HuH-7 (cell line): ENCODE measurements around the gene CAMK2D.

Source experiments
- DNase-seq: peaks from one replicate; pipeline ENCODE4 v3.0.0; 2011; ENCODE audit warnings: low spot score

Gene CAMK2D

DNA sequence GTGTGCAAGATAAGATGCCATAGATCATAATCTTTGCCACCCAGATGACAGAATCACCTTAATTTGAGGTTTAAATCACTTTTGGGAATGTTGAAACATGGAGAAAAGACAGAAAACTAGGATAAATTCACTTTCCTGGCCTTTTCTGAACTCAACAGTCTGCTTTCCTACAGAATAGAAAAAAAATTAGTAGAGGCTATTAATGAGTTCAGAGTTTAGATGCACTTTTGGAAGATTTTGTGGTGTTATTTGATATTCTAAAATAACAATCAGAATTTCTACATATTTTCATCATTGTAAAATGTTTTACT is 195.9 kb downstream of the CAMK2D start:
- DNase-seq = no peak

DNA sequence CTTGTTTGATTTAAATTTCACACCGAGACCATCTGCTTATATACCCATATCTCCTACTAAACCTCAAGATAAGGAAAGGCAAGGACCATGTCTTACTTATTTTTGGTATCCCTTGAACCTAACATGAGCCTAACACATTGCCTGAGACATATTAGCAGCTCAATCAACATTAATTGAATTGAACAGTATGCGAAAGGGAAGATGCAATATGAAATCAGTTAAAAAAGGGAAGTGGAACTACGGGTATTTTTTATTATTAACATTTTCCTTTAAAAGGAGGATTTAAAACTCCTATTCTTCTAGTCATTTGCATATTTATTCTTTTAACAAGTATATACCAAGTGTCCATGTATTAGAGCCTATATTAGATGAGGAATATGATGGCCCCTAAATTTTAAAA is 197.0 kb downstream of the CAMK2D start:
- no peak for DNase-seq

DNA sequence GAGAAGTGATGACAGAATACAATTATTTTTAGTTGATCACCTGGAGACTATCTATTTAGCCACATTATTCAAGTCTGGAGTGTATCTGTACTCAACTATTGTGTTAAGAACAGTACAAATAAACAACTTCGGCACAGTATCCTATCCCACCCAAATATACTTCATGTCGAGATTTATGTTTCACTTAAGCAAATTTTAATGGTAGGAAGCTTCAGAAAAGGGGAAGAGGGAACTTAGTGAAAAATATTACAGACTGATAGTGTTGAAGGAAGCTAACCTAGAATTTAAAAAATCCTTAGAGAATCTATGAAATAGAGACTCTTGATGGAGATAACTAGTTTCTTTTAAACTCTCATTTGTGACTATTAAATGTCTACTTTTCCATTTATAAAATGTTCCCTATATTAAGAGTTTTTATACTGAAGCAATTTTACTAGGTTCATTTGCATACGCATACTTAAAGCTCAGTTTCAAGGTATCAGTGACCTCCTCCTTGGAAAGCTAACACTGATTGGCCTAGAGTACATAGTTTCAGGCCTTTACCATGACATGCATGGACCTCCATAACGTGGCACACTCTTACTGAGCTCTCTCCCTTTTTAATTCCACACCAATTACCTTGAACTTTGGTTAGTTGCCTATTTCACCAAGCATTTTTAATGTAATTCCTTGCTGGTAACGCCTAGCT is 197.7 kb downstream of the CAMK2D start:
- no peak for DNase-seq

DNA sequence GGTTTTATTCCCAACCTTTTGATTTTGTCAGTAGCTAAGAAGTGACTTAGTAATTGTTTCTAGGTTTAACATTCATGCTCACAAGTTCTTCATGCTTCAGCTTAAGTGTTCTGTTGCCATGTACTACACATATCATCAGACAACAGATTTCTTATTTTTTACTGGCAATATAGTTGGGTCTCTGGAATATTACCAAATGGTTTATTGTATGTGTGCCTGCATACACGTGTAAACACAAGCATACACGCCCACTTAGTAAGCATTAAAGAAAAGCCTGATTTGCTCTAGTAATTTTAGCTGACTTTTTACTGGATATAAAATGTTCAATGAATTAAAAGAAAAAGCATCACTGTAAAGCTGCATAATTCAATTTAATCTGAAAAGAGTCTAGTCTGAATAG is 199.8 kb downstream of the CAMK2D start:
- no peak for DNase-seq

DNA sequence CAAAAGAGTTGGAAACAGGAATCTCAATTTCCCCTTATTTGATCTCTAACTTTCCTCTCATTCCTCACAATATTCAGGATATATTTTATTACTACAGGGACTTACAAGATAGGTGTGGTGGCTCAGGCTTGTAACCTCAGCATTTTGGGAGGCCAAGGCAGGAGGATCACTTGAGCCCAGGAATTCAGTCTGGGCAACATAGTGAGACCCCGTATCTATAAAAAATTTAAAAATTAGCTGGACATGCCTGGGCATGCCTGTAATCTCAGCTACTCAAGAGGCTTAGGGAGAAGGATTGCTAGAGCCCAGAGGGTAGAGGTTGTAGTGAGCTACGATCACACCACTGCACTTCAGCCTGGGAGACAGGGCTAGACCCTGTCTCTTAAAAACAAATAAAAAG is 200.4 kb downstream of the CAMK2D start:
- DNase-seq = no peak

DNA sequence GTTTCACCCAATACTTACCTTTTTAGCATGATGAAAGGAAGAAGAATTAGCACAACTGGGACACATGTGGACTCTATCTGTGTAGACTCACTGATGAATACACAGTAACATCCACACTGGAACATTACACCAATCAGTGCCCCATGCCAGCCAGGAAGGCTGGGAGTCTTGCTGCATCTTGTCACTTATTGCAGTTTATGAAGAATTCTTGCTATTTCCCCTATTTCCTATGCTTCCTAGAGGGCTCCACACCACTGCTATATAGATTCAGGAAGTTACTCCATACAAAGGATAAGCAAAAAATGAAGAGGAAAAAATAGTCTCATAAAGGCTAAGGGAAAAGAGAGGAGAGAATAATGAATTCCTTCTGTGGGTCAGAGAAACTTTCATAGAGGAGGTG is 201.0 kb downstream of the CAMK2D start:
- no peak for DNase-seq

DNA sequence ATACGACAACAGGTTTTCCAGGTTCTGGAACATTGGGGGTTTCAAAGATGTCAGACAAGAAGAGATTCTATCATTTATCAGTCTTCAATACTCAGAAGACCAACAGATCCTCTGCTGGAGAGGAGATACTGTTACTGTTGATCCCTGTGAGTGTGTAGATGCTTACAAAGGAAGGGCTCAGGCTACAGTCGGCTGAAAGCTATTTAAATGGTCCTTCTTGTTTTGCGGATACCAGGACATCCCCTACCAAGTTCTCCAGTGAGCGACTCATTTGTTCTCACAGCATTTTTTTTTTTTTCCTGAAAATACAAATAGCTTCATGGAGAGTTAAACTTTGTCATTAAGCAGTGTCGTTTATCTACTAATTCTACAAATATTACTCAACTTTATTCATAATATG is 201.6 kb downstream of the CAMK2D start:
- DNase-seq = no peak

DNA sequence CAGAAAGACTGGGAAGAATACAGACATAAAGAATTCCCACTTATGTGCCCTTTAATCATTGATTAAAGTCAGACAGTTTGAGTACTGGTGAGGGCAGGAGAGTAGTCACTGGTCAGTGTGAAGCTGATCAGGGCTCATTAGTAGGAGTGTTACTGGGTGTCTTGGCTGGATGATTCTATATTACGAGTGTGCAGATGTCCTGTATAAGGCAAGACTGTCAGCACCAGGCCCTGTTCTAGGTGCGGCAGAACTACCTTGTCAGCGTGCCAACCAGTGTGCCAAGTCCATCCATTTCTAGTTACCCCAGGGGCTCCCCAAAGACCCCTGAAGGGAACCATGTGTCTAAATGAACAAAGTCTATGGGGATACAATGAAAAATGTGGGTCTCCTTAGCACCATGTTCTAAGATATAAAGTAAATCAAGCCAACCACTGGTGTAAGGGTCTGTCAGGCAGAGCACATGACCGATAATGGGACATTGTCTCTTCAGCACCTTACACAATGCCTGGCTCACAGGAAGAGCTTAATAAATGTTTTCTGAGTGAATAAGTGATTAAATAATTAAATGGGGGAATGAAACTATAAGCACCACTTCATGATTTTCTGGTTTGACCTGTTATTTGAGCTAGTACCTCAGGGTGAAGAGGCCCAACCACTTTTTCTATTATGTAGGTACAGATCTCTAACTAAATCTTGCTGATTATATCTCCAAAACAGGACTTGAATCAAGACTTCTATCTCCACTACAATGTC is 205.0 kb downstream of the CAMK2D start:
- DNase-seq = no peak

DNA sequence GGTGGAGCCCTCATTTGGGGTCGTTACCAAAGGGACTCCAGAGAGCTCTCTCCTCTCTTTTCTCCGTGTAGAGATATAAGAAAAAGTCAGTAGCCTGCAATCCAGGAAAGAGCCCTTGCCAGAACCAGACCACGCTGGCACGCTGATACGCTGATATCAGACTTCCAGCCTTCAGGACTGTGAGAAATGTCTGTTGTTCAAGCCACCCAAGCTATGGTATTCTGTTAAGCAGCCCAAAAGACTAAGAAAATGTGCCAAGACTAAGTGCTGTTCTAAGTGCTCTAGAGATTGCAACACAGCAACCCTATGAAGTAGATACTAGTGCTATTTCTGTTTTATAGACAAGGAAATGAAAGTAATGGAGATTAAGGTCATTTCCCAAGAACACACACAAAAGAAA is 205.7 kb downstream of the CAMK2D start:
- no peak for DNase-seq

DNA sequence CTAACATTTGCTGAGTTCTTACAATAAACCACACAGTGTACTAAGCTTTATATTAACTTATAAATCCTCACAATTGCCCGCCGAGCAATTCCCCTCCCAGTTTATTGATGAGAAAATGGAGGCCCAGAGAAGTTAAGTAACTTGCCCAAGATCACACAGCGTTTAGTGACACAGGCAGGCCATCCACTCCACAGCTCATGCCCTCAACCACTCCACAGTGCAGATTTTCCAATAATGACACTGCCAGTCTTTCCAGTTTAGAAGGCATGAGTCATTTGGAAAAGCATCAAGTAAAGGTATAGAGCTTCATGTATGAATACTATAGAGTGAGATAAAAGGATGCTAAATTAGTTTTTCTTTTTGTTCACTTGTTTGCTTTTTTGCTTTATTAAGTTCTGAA is 208.5 kb downstream of the CAMK2D start:
- DNase-seq = no peak

DNA sequence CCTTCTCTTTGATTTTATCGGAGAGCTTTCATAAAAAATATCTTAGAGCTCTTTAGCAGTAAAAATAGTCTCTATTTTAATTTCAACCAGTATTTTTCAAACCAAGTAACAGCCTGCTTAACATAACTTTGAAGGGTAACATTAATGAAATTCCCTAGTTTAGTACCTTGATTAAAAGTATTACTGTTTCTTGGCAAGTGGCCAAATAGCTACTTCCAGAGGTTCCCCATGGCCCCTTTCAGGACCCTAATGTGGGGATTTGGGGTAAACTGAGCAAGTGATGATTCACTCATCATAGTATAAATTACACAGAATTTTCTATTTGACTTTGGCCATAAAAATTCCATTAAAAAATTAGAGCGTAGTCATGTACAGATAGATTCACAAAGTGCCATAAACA is 211.0 kb downstream of the CAMK2D start:
- no peak for DNase-seq

DNA sequence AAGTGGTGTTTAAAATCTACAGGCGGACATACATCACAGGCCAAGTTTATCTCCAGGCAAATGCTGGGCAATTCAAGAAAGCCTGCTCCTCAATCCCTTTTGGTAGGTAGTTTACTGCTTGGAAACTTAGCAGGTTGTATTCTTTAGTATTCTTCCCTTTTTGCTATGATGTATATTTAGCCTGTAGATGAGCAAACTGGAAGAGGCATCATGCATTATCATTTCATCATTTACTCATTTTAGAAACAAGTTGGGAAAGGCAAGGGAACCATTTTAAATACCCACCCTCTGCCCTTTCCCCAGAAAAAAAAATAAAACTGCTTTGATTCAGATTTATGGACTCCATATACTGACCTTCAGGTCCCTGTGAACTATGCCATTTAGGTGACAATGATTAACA is 213.2 kb downstream of the CAMK2D start:
- no peak for DNase-seq

DNA sequence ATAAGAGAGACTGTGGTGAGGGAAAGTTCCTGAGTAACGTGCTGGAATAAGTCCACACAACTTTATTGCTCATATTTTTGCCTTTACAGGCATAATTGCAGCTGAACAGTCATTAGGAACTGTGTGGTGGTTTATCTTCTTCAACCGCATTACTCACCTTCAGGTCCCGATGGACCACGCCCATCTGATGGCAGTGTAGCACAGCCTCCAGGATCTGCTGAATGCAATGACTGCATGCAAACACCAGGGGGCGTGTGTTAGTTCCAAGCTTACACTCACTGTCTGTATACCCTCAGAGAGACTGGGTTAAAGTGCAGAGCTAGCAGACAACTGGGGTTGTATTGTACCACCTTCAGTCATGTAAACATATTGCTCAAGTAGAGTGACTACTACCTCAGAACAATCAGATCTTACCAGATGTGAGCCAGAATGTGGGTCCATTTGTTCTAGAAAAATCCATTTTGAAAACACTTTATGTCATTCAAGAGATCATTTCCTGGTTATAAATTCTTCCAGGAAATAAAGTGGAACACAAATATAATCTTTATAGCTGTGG is 214.0 kb downstream of the CAMK2D start:
- DNase-seq = peak; percentile 51

DNA sequence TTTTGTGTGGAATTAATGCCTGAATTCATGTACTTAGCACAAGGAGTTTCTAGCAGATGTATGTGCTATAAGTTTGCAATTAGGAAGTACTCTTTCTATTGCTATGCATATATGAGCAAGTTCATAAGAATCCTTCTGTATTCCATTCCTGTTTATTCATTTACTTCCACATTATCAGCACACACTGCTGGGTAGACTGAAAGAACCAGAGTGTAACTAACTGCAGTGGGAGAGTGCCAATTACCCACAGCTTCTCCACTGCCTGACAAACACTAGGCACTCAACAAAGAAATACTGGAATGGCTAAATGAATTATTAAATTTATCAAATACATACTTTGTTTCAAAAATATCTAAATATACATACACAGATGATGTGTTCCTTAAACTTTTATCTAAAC is 219.6 kb downstream of the CAMK2D start:
- no peak for DNase-seq

DNA sequence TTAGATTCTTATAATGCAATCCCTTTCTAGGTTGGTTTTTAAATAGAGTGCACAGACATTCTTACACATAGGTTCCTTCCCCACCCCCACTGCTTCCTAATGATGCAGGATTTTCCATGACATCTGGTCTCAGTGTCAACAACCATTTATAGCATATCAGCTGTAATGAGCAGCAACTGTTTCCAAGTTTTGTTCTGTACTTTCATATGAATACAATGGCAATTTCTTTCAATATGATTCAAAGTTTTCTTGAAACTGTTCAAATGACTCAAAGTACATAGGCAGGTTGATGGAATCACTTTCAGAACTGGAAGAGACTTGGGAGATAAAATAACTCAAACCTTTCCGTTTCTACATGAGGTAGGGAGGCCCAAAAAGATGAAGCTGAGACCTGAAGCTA is 220.7 kb downstream of the CAMK2D start:
- no peak for DNase-seq

DNA sequence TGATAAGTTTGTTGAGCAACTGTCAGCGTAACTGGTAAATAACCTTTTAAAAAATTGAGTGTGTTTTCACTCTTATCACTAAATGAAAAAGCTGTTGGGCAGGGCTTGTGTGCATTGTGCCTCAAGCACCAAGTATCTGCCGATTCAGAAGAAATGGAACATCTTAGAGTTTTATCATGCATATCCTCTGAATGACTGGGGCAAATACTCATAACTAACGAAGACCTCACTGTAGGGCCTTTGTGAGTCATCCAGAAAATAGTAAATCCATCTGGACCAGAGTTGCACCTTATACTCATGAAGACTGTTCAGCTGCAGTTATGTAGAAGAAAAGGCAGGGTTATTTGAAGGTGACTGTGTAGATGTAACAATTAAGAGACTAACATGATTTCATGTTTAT is 222.1 kb downstream of the CAMK2D start:
- no peak for DNase-seq

DNA sequence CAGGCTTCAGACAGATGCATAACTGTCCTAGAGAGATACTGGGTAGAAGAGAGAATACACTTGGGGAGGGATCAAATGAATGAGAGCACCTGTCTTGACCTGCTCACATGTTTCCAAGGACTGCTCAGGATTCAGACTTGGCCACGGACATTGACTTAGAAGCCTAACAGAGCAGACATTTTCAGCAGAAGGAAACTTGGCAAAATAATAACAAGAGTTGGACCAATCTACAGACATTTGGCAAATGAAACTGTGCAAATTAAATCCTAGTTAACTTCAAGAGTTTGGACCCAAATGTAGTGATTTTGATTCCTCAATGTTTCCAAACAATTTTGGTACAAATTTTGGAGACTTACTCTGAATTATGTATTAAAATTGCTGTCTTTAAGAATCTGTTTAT is 223.9 kb downstream of the CAMK2D start:
- DNase-seq = no peak

DNA sequence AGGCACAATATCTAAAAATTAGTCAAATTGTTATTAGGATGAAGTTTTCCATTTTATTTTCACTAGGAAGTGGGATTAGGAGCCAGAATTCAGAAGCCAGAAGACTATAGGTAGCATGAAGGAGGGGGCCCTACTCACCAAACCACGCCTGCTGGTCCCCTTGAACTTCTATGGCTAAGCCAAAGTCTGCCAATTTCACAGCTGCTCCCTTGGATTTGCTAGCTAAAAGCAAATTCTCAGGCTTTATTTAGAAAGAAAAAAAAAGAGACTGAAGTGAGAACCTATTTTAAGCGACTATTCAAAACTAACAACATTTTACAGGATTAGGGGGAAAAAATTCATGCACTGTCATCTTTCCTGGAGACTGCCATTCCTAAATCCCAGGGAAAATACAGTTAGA is 224.3 kb downstream of the CAMK2D start:
- DNase-seq = no peak

DNA sequence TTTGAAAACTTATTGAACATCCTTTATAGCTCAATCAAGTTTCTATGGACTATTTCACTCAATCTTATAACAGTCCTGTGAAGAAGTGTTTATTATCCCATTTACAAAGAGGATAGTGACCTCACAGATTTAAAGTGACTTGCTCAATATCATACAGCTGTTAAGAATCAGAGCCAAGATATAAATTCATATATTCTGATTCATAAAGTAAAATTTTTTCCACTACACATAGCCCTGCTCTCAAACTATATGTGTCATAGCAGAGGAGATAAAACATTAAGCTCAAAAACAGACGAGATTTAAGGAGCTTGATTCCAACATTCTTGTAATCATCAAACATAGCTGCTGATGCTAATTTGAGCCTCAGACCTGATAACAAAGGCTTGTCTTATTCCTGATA is 226.8 kb downstream of the CAMK2D start:
- no peak for DNase-seq

DNA sequence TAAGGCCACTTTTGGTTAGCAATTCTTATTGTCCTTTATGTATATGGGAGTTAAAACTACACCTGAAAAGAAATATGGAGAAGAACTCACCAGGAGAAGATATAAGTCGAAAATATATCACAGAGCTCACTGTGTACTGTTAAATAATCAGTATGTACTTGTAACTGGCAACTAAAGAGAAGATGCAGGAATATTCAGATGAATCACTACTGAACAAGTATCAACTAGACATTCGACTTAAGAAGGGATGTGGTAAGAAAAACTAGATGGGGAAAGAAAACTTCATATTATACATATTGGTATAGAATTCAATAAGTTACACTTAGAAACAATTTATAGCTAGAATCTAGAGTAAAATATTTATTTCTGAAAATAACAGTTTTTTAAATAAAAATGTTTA is 230.0 kb downstream of the CAMK2D start:
- DNase-seq = no peak

DNA sequence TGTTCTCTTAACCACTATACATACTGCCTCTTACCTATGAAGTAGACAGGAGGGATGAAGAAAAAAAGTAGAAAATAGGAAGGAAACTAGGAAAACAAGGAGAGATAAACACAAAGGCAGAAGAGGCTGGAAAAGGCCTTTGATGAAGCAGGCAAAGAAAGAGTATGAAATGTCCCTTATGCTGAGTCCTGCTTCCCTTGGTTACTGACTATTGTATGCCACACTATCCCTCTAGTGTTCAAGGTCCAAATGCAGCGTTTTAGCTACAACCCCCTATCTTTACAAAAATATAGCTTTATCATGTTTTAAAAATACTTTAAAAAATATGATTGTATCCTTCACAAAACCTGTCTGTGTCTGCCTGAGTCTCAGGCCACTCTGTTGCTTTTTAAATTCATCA is 233.1 kb downstream of the CAMK2D start:
- DNase-seq = no peak

DNA sequence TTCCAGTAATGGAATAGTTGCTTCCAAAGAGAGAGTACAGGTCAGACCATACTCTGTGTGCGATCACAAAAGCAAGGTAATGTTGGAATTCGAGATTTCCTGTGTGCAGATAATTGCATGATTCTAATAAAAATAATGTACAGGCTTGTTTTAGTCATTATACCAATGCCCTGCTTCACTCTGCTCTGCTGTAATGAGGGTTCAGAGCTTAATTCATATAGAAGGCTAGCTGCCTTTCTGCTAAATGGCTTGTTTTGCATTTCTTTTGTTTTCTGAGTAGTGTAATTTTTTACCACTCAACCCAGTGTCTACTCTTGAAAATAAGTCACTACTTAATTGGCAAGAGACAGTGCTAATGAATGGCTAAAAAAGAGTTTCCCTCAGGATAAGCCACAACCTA is 236.0 kb downstream of the CAMK2D start:
- DNase-seq = no peak

DNA sequence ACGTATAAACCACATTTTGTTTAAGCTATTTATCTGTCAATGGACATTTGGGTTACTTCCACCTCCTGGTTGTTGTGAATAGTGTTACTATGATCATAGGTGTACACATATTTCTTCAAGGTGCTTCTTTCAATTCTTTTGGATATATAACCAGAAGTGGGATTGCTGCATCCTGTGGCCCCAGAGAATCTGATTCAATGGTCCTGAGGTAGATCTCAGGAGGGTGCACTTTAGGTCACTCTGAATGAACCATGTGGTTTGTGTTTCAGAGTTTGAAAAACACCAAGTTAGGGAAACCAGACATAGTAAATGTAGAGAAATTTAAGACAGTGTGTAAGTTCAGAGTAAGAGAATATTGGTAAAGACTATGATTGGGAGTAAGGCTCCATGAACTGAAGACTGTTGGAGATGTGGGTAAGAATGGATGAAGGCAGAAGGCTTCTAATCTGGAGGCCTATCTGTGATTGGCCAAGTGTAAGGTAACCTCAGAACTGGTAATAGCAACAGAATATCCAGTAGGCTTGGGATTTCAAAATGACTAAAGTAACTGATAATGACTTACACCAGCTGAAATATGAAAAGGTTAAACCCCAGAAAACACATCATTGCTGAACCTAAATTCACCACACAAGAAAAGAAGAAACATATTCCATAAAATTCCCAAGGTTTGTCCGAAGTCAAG is 236.9 kb downstream of the CAMK2D start:
- no peak for DNase-seq
